ENCODE results near the gene NDUFS6. TPM values are rescaled to one million over a fixed set of nuclear protein-coding genes. Genes with fewer than 3 reads are reported as not detected.

NDUFS6 gene
- total RNA-seq, 4 donors from 2014 or later, result 26.5 to 36.9 (median 34.5) TPM

GRCh38 chr5:1808439-1808838 is 7.2 kb downstream of the NDUFS6 start:
- TF ChIP-seq CTCF (IDR thresholded peaks at IDR 0.05; ENCODE audit: low read depth), result no peak

GRCh38 chr5:1809416-1810035 is 8.3 kb downstream of the NDUFS6 start:
- TF ChIP-seq CTCF (IDR thresholded peaks at IDR 0.05; ENCODE audit: low read depth), result no peak

GRCh38 chr5:1810581-1811101 is 9.4 kb downstream of the NDUFS6 start:
- TF ChIP-seq CTCF (IDR thresholded peaks at IDR 0.05; ENCODE audit: low read depth), result no peak

- TF ChIP-seq CTCF (IDR thresholded peaks at IDR 0.05; ENCODE audit: low read depth), result no peak
Measured at GRCh38 chr5:1814183-1815020, 13.2 kb downstream of the NDUFS6 start.

- no peak for TF ChIP-seq CTCF (IDR thresholded peaks at IDR 0.05; ENCODE audit: low read depth)
Measured at GRCh38 chr5:1815071-1815786, 14.0 kb downstream of the NDUFS6 start.

- TF ChIP-seq CTCF (IDR thresholded peaks at IDR 0.05; ENCODE audit: low read depth), result no peak
Measured at GRCh38 chr5:1815881-1816292, 14.7 kb downstream of the NDUFS6 start.
